Measurements from ENCODE around the gene FGD6.

Gene FGD6

DNA sequence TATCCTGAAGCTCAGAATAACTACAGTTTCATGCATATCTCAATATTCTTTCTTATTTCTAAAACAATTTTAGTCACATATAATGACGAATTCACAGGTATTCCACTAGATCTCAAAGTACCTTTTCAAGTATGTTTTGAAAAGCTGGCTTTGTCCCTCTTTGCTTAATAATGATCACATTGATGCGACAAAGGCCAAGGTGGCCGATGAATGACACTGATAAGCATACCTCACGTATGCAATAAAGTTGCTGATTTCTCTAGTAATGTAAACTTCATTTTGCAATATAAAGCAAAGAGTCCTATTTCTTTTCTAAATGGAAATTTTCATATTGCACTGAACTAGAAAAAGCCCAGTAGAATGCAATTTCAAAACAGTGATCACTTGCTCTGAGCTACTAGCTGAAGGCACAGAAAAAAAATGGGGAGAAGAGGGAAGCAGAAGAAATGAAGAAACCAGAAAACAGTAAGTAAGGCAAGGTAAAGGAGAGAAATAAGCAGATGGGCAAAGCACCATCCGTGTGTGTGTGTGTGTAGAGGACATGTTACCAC is 29.3 kb downstream of the FGD6 start:
- DNase-seq (ENCODE audit: extremely low read depth, insufficient read length) = no peak
- H3K4me3 ChIP-seq (replicated peaks; ENCODE audit: low read depth, low read length) = no peak overlapping the region
- TF ChIP-seq, protein P1, sequence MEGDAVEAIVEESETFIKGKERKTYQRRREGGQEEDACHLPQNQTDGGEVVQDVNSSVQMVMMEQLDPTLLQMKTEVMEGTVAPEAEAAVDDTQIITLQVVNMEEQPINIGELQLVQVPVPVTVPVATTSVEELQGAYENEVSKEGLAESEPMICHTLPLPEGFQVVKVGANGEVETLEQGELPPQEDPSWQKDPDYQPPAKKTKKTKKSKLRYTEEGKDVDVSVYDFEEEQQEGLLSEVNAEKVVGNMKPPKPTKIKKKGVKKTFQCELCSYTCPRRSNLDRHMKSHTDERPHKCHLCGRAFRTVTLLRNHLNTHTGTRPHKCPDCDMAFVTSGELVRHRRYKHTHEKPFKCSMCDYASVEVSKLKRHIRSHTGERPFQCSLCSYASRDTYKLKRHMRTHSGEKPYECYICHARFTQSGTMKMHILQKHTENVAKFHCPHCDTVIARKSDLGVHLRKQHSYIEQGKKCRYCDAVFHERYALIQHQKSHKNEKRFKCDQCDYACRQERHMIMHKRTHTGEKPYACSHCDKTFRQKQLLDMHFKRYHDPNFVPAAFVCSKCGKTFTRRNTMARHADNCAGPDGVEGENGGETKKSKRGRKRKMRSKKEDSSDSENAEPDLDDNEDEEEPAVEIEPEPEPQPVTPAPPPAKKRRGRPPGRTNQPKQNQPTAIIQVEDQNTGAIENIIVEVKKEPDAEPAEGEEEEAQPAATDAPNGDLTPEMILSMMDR (IDR thresholded peaks at IDR 0.05; ENCODE audit: insufficient read depth, low read length, poor library complexity, severe bottlenecking) = no peak
- H3K36me3 ChIP-seq (ENCODE audit: control insufficient read depth, insufficient read depth, low read length) = no peaks in the 10 kb centered on the region
- H3K27me3 ChIP-seq (replicated peaks; ENCODE audit: control insufficient read depth, insufficient read depth, low read length) = no peaks in the 10 kb centered on the region

DNA sequence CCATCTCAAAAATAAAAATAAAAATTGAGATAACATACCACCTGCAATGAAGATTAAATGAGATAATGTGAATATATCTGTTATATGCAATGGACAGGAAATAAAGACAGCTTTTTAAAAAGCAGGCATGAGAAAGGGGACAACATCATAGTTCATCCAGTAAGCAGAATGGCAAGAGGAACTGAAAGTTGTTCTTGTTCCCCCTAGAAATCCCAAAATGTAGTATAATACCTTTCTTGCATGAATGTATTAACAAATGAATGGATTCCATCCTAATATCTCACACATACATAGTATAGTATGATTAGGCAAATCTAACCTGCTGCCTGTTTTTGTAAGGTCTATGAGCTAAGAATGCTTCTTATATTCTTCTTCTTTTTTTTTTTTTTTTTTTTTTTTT is 31.4 kb downstream of the FGD6 start:
- DNase-seq (ENCODE audit: extremely low read depth, insufficient read length) = no peak
- no peaks in the 10 kb centered on the region for H3K27me3 ChIP-seq (replicated peaks; ENCODE audit: control insufficient read depth, insufficient read depth, low read length)
- H3K4me3 ChIP-seq (replicated peaks; ENCODE audit: low read depth, low read length) = no peak overlapping the region
- TF ChIP-seq, protein P1 (IDR thresholded peaks at IDR 0.05; ENCODE audit: insufficient read depth, low read length, poor library complexity, severe bottlenecking) = no peak
- no peaks in the 10 kb centered on the region for H3K36me3 ChIP-seq (ENCODE audit: control insufficient read depth, insufficient read depth, low read length)

DNA sequence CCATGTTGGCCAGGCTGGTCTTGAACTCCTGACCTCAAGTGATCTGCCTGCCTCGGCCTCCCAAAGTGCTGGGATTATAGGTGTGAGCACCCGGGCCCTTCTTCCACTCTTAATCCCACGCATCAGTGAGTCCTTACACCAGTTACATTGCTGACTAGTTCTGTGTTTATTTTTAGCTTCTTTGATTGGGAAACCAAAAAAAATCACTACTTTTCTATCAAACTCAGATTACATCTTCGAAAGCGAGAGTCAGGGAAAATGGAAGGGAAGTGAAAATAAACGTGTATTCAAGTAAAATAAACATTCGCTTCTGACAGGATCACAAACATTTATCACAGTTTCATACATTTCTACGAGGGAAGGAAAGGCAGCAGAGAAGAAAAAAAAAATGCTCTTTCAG is 32.2 kb downstream of the FGD6 start:
- TF ChIP-seq, protein P1 (IDR thresholded peaks at IDR 0.05; ENCODE audit: insufficient read depth, low read length, poor library complexity, severe bottlenecking) = no peak
- Histone ChIP-seq H3K36me3 (ENCODE audit: control insufficient read depth, insufficient read depth, low read length) (no peaks in the 10 kb centered on the region), H3K4me3 (replicated peaks; ENCODE audit: low read depth, low read length) (no peak overlapping the region), H3K27me3 (replicated peaks; ENCODE audit: control insufficient read depth, insufficient read depth, low read length) (no peaks in the 10 kb centered on the region)
- DNase-seq (ENCODE audit: extremely low read depth, insufficient read length) = no peak

DNA sequence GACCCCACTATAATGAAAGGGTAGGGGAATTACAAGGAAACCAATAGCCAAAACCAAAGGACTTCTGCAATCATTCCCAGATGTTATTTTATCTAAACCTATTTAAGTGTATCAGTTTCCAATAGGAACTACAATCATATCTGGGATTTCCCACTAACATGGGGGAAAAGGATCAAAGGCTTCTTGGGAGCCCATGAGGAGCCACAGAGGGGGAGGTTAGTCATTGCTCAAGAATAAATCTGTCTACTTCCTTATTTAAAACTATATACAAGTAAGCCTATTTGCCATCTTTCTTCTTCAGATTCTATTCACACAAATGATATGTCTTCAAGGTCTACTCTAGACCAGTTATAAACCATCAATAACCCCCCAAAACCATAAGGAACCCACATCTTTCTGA is 33.1 kb downstream of the FGD6 start:
- TF ChIP-seq, protein P1 (IDR thresholded peaks at IDR 0.05; ENCODE audit: insufficient read depth, low read length, poor library complexity, severe bottlenecking) = no peak
- no peaks in the 10 kb centered on the region for H3K36me3 ChIP-seq (ENCODE audit: control insufficient read depth, insufficient read depth, low read length)
- no peak for DNase-seq (ENCODE audit: extremely low read depth, insufficient read length)
- no peak overlapping the region for H3K4me3 ChIP-seq (replicated peaks; ENCODE audit: low read depth, low read length)
- no peaks in the 10 kb centered on the region for H3K27me3 ChIP-seq (replicated peaks; ENCODE audit: control insufficient read depth, insufficient read depth, low read length)

DNA sequence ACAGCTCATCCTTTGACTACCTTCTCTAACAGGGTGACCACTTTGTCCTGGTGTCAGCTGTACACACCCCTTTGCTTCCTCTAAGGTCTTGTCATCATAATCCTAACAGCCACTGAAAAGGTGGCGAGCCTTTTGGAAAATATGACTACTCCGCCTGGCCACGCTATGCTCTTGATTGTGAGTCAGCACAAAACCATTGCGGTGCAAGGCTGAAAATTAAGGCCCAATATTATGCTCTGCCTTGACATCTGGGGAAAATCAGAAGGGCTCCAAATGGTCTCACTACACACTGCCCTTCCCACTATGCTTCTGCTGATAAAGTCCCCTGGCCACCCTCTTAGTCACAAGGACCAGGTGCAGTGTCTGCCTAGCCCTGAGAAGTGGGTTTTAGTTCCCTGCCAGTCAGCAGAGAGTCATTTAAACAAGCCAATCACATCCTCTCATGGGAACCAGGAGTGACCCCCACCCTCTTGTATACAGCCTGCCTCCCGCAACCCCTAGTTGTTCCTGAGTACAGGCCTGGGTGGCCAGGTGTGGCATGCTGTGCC is 34.3 kb downstream of the FGD6 start:
- Histone ChIP-seq H3K27me3 (replicated peaks; ENCODE audit: control insufficient read depth, insufficient read depth, low read length) (no peaks in the 10 kb centered on the region), H3K4me3 (replicated peaks; ENCODE audit: low read depth, low read length) (no peak overlapping the region), H3K36me3 (ENCODE audit: control insufficient read depth, insufficient read depth, low read length) (no peaks in the 10 kb centered on the region)
- no peak for DNase-seq (ENCODE audit: extremely low read depth, insufficient read length)
- TF ChIP-seq, protein P1 (IDR thresholded peaks at IDR 0.05; ENCODE audit: insufficient read depth, low read length, poor library complexity, severe bottlenecking) = no peak

DNA sequence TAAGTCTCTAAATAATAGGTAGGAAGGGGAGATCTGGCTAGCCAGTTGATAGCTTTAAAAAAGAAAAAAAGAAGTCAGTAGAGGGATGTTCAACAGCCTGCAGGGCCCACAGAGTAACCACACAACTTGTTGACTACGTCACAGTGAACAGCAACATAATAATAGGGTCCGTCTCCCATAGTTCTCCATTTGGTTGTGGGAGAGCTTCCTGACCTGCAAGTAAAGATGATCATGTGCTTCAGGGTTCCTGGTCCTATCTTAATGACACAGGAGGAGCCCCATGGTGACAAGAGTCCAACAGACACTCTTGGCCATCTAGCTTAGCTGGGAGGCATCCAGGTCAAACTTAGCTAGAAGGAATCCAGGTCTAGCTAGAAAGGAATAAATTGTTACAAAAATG is 36.2 kb downstream of the FGD6 start:
- TF ChIP-seq, protein P1 (IDR thresholded peaks at IDR 0.05; ENCODE audit: insufficient read depth, low read length, poor library complexity, severe bottlenecking) = no peak
- no peaks in the 10 kb centered on the region for H3K27me3 ChIP-seq (replicated peaks; ENCODE audit: control insufficient read depth, insufficient read depth, low read length)
- no peak overlapping the region for H3K4me3 ChIP-seq (replicated peaks; ENCODE audit: low read depth, low read length)
- DNase-seq (ENCODE audit: extremely low read depth, insufficient read length) = no peak
- no peaks in the 10 kb centered on the region for H3K36me3 ChIP-seq (ENCODE audit: control insufficient read depth, insufficient read depth, low read length)
